ENCODE measurements around the gene B4GALT3. TPM values are rescaled to one million over a fixed set of nuclear protein-coding genes. Genes with fewer than 3 reads are reported as not detected.

Gene B4GALT3
- total and polyA plus RNA-seq, 2 of the 8 experiments (the other 6 are each of a cell fraction or from before 2014, with no cell fraction given): 42.3 to 43.0 TPM

- TF ChIP-seq HDAC6 (IDR thresholded peaks at IDR 0.05; ENCODE audit: low read depth, low read length) (no peak), ASH2L (IDR thresholded peaks at IDR 0.05; ENCODE audit: low read length) (peak; percentile 91), POLR2A (IDR thresholded peaks at IDR 0.05; ENCODE audit: control extremely low read depth in 1 of 2, low read depth in 2 of 2, low read length in 2 of 2) (0 out of 3 replicates have a peak, but pooled peaks of 1 of the 2 experiments have one; percentile 6), MAFK (IDR thresholded peaks at IDR 0.05; ENCODE audit: low read depth, low read length) (no peak), EZH2 (IDR thresholded peaks at IDR 0.05; ENCODE audit: low read depth, low read length, severe bottlenecking) (no peak), SP4 (IDR thresholded peaks at IDR 0.05; ENCODE audit: low read length) (no peak), SUZ12 (IDR thresholded peaks at IDR 0.05; ENCODE audit: low read length) (no peak), PHF8 (conservative IDR thresholded peaks at IDR 0.05; ENCODE audit: low read depth, low read length) (no peak), POU5F1 (IDR thresholded peaks at IDR 0.05; ENCODE audit: low read depth, low read length) (no peak), CREB1 (IDR thresholded peaks at IDR 0.05) (no peak), TBP (IDR thresholded peaks at IDR 0.05; ENCODE audit: low read depth, low read length) (no peak), SP2 (IDR thresholded peaks at IDR 0.05; ENCODE audit: low read length) (no peak), NRF1 (IDR thresholded peaks at IDR 0.05; ENCODE audit: low read depth, low read length) (no peak)
These were observed 44.0 kb downstream of the B4GALT3 start (continued) for GRCh38 chr1:161133220-161133740.

Measured in H1 (cell line).